OCI-LY7 (cell line): ENCODE measurements around the gene MRPS26.
"Not testable (repeated sequence)": the region's sequence is repeated elsewhere in the genome, so short reads cannot be mapped to it uniquely, and the experiment has no call there.

Source experiments
- EZH2phosphoT487 ChIP-seq: fragments of 200-600 bp; sonication (generic); IDR thresholded peaks from 2 replicates; pipeline ENCODE4 v1.6.1; 2018; ENCODE audit warnings: low read depth, borderline replicate concordance, mild to moderate bottlenecking, mixed run types, antibody characterized with exemption, low read length, moderate library complexity, mixed read lengths
- TF ChIP-seq, protein P1 (sequence below): fragments of 200-600 bp; sonication (generic); conservative IDR thresholded peaks from 2 replicates; pipeline ENCODE4 v1.5.1; 2014; ENCODE audit warnings: mild to moderate bottlenecking, antibody characterized with exemption, low read length, moderate library complexity, mixed read lengths

DNA sequence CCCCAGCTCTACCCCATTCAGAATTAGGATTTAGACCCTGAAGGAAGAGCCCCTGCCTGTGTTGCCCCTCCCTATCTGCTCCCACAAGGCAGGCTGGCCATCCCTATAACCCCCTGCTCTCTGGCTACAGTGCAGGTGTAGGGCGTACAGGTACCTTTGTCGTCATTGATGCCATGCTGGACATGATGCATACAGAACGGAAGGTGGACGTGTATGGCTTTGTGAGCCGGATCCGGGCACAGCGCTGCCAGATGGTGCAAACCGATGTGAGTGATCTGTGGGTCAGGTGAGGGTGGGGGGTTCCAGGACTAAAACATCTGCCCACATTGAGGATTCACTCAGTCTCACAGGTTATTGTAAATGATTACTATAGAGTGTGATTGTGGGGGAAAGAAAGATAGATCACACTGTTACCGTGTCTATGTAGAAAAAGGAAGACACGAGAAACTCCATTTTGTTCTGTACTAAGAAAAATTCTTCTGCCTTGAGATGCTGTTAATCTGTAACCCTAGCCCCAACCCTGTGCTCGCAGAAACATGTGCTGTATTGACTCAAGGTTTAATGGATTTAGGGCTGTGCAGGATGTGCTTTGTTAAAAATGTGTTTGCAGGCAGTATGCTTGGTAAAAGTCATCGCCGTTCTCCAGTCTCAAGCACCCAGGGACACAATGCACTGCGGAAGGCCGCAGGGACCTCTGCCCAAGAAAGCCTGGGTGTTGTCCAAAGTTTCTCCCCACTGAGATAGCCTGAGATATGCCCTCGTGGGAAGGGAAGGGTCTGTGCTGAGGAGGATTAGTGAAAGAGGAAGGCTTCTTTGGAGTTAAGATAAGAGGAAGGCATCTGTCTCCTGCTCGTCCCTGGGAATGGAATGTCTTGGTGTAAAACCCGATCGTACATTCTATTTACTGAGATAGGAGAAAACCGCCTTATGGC is 23.0 kb upstream of the MRPS26 start:
- TF ChIP-seq, protein P1, sequence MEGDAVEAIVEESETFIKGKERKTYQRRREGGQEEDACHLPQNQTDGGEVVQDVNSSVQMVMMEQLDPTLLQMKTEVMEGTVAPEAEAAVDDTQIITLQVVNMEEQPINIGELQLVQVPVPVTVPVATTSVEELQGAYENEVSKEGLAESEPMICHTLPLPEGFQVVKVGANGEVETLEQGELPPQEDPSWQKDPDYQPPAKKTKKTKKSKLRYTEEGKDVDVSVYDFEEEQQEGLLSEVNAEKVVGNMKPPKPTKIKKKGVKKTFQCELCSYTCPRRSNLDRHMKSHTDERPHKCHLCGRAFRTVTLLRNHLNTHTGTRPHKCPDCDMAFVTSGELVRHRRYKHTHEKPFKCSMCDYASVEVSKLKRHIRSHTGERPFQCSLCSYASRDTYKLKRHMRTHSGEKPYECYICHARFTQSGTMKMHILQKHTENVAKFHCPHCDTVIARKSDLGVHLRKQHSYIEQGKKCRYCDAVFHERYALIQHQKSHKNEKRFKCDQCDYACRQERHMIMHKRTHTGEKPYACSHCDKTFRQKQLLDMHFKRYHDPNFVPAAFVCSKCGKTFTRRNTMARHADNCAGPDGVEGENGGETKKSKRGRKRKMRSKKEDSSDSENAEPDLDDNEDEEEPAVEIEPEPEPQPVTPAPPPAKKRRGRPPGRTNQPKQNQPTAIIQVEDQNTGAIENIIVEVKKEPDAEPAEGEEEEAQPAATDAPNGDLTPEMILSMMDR = not testable (repeated sequence)
- not testable (repeated sequence) for TF ChIP-seq EZH2phosphoT487
